SK-N-DZ (cell line): ENCODE results near the gene TPMT.
"Not testable (repeated sequence)": the region's sequence is repeated elsewhere in the genome, so short reads cannot be mapped to it uniquely, and the experiment has no call there.

Source experiments
- DNase-seq: peaks from one replicate; pipeline ENCODE4 v3.0.0-alpha.2; 2015; ENCODE audit warnings: low spot score

TPMT gene

GRCh38 chr6:18155864-18156421 lies 1.1 kb upstream of the TPMT start:
- DNase-seq: peak; percentile 71

DNA sequence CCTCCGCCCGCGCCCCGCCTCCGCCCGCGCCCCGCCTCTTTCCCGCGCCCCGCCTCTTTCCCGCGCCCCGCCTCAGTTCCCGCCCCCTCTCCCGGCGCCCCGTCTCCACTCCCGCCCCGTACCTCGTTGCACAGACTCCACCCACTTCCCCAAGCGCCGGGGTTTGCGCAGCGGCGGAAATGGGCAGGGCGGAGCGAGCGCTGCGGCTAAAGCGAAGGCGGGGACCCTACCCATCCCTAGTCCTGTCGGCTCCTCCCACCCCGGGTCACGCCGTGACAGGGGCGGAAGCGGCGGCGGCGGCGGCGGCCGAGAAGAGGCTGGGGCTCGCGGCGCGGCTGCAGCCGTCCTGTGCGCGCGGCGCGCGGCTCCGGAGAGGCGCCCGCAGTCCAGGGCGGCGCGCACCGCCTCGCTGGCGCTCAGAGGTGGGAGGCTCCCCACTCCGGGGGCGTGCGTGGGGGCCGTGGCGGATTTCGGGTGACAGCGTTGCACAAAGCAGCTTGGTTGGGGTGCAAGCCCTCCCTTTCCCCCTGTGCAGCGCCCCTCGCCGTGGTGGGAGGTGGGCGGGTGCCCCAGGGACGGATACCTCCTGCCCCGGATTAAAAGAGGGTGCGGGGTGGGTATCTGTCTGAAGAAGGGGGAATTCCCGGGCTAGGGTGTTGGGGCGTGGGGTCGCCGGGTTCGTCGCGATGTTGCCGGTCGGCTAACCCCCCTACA lies 430 bp upstream of the TPMT start, which contains the start of gene KDM1B:
TSS of gene KDM1B (plus strand) at position 273 of the 714 bp plus-strand sequence. CDS start 4,474 bp downstream, outside the sequence.
- peak; percentile 96 for DNase-seq

DNA sequence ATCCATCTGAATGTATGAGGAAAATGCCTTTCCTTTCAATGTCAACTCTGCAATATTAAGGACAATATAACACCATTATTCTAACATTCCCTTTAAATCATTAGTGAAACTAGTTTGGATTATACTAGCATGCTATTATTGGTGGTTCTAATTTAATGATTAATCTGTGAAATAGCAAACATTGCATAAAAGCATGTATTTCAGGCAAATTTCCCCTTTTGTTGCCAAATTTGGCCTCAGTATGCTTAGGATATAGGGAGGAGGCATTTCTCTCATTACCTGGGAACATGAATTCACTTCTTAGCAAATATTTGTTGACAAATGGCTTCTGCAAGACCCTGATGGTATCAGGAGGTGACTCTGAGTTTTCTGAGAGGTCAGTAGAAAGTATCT lies 1.6 kb downstream of the TPMT start:
- DNase-seq: no peak

GRCh38 chr6:18151801-18152200 lies 3.1 kb downstream of the TPMT start:
- DNase-seq: no peak

DNA sequence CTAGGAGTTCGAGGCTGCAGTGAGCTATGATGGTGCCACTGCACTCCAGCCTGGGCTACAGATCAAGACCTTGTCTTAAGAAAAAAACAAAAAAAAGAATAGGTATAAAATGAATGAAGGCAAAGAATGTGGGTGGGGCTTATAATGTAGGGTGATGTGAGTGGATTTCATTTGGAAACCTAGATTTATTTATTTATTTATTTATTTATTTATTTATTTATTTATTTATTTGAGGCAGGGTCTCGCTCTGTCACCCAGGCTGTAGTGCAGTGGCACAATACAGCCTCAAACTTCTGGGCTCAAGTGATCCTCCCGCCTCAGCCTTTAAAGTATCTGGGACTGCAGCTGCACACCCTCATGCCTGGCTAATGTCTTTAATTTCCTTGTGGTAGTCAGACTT lies 3.5 kb downstream of the TPMT start:
- DNase-seq: not testable (repeated sequence)

DNA sequence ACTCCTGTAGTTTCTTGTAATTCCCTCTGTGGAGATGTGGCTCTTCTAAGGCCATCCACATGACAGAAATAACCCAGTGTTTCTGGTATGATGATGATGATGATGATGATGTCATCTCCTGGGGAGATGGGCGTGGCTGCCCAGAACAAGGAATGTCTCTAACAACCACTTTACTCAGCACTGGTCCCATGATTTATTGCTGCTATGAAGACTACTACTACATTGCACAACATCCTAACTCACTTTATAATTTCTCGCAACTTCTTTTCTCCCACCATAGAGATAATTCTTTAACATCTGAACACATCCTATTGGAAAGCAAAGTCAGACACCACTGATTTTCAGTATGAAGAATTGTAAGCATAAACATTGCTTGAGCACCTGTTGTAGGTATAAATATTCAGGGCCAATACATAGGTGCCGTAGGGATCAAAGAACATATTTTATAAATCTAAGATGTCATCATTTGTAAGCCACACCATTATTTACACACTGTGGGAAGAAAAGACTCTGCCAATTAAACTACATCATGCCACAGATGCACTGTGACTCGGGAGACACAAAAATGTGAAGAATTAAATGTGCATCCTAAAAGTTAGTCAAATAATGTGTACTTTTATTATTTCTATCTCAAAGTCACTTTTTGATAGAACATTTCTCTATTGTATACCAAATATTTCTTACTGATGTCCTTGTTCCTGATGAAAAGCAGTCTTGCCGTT lies 6.4 kb downstream of the TPMT start:
- DNase-seq: no peak

- DNase-seq: no peak
Observed at GRCh38 chr6:18147616-18148015, 7.3 kb downstream of the TPMT start.

GRCh38 chr6:18147160-18147559 lies 7.7 kb downstream of the TPMT start:
- DNase-seq: no peak

DNA sequence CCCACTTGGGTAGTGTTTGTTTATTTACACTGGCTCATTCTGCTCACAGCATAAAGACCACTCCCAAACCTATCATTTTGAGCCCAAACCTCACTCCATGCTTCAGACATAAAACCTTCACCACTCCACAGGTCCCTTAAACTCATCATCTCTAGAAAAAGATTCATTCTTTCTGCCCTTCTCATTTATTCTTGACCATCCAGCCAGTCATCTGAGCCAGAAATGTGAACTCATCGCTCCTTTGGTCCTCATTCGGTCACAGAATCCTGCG lies 12.4 kb downstream of the TPMT start:
- DNase-seq: no peak

- DNase-seq: peak; percentile 72
Observed at GRCh38 chr6:18141805-18142590, 12.9 kb downstream of the TPMT start.

GRCh38 chr6:18139935-18140621 lies 14.8 kb downstream of the TPMT start:
- DNase-seq: no peak

GRCh38 chr6:18138906-18139305 lies 16.0 kb downstream of the TPMT start:
- DNase-seq: no peak

GRCh38 chr6:18136260-18136659 lies 18.6 kb downstream of the TPMT start:
- no peak for DNase-seq

- no peak for DNase-seq
Observed at GRCh38 chr6:18135171-18135570, 19.7 kb downstream of the TPMT start.

DNA sequence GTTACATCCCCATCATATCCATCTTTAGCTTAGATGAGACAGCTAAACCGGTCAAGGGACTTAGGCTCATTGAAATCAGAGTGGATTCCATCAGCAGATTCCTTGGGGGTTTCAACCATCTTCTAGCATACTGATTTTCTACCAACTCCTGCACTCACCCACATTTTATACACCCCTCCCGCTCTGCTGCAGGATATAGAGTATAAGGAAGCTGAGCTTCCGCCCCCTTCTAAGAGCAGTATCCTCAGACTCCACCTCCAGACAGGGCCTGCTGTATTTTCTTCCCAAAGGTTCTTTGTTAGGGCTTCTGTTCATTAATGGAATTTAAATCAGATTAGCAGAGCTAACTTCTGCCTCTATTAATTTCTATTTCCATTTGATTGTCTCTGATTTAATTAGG lies 22.5 kb downstream of the TPMT start:
- DNase-seq: no peak

DNA sequence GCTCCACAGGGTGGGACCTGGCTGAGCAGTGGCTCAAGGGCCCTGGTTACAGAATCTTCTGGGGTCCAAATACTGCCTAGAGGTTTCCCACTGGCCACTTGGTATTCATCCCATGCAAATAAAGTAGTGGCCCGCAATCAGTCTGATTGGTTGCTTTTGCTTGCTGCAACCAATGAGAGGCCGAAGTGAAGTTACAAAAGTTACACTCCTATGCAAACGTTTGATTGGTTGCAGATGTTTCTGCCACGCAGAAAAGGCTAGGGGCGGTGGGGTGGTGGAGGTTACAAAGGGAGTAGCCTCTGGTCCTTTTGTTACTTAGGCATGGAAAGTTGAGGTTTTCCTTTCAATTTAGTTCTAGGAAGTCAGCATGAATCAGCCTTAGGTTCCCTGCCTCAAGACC lies 28.8 kb downstream of the TPMT start:
- no peak for DNase-seq

GRCh38 chr6:18122128-18123093 lies 32.5 kb downstream of the TPMT start, which contains the start of gene NHLRC1:
NHLRC1 (minus strand) TSS chr6:18122677; CDS start chr6:18122606, 71 bp downstream.
- no peak for DNase-seq

DNA sequence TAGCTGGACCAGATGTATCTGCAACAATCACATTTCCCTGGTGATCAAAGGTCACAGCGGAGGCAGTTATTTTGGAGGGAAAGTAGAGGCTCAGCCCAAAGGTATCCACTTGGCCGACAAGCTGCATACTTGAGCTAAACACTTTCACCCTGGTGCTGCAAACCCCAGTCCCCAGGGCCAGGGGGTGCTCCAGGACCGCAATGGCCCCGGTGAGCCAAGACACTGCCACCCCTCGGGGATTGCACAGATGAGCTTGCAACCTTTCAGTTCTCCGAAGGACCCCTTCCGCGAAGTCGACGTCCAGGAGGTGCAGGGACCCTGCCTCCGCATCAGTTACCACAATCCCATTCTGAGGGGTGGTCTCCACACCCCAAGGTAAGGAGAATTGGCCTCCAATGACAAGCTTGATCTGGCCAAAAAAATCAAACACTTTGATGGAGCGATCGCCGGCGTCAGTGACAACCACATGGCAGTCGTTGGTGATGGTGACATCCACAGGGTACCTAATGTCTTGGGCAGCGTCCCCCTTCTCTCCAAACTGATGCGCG lies 33.2 kb downstream of the TPMT start:
- no peak for DNase-seq

- no peak for DNase-seq
Observed at GRCh38 chr6:18119236-18119635, 35.6 kb downstream of the TPMT start.

DNA sequence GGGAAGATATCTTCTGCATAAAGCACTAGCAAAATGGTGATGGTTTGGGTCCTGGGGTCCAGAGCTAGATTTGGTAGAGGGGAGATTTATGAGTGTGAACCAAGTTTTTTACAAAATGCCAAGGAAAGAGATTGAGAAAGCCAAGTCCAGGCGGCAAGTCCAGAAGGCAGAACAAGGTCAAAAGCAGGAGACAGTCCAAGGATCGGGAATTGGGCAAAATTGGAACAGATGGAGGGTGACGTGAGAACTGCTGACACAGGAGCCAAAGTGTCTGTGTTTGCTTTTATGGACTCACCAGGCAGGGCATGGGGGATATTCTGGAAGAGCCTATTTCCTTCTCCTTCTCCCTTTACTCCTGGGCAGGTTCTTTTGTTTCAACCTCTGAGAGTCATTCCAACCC lies 36.5 kb downstream of the TPMT start:
- no peak for DNase-seq
